T-helper 1 cell treated with Interleukin-12 subunit alpha and Interleukin-12 subunit beta and Interleukin-4 antibody, amounts not matched to agents 30 ng/mL and 1 ng/mL, for 36 hours (primary cell): ENCODE results near the gene LGMN. TPM values are rescaled to one million over a fixed set of nuclear protein-coding genes. Genes with fewer than 3 reads are reported as not detected.

Source experiments
- intact Hi-C: fragments of 100-400 bp; cut with micrococcal nuclease; formaldehyde crosslinking; loops from one replicate; pipeline ENCODE4 v1.15.1; 2024
- total RNA-seq: library from RNA; stranded (reverse); gene quantifications from 2 replicates; pipeline ENCODE4 v1.2.3, GENCODE V29; 2022

LGMN gene
- total RNA-seq, 1 donor from 2014 or later, result 5.9 TPM

DNA sequence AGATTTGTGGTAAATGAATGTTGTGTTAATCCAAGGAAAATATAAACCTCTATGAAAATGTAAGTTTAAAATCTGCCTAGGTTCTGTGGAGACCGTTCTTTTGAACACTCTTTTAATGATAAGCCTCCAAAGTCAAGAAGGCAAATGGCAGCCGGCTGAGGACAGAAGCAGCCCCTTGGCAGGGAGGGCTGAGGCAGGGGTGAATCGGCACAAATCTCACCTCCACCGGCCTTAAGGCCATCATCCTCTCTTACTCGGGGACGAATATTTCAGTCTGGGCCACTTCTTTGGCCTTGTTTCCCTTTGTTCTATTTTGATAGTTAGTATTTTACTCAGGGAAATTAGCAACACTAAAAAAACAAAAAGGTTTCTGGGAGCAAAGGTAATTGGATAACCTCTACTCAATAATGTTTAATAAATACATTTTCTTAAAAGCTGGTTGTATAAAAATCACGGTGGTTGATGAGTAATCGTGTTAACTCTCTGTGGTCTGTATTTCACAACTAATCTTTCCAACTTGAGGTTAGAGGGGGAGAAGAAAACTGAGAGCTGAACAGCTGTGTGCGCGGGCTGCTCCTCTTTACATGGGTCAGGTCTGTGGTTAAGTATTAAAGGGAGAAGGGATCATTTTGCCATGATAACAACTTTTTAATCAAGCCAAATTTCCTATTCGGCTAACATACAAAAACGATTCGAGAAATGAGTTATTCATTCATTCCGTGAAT, 18.6 kb downstream of the LGMN start:
- intact Hi-C loops, result loop anchor here (1.0 to 2.0 kb wide), 2 partner anchors 39 to 45 kb away; no protein-coding TSS in a partner anchor

DNA sequence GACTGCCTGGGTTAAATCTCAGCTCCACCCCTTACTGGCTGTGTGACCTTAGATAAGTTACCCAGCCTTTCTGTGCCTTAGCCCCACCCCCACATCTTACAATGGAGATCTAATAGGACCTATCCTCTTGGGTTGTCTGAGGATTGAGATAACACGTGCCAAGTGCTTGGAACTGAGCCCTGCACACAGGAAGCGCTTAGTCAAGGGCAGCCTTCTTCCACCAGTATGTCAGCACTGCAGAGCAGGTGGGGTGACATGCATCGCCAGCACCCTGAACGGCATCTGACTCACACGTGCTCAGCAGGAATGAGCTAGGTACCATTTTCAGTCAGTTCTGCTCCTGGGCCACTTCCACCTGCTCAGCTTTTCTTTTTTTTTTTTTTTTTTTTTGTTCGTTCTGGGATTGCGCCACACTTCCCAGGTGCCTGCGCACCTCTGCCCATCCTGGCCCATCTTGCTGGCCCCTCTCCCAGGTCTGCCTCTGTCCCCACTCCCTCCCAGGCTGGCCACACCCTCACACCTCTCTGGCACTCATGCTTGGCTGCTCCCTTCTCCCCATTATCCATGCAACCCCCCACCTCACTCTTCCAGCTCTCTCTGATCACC, 19.6 kb downstream of the LGMN start:
- intact Hi-C loops, result no loop called here

GRCh38 chr14:92726933-92727262, 21.5 kb downstream of the LGMN start:
- intact Hi-C loops, result no loop called here

DNA sequence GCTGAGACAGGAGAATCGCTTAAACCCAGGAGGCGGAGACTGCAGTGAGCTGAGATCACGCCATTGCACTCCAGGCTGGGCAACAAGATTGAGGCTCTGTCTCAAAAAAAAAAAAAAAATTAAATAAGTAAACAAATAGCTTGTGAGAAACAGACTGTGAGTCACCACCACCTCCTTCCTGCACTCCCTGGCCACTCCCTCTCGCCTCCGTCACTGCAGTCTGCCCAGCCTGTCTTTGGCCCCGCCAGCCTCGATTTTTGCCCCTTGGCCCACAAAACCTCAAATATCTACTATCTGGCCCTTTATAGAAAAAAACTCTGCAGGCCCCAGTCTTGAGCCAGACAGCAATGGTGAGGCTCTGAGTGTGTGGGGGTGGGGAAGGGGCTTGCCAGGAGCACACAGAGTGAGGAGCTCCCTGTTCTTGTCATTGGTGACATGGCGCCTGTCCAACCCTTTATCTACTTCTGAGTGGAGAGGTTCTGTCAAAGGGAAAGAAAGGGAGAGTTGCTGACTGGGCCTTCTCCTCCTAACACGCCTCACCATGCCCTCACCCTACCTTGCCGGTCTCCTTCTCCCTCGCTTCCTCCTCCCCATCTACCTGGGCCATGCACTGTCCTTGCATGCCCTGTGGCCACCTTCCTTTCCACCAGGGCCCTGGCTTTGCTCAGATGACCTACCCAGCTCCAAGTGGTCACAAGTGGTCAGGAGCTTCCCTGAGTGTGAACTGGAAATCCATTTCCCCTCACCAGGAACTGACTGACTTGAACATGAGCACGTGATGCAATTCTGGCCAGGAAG, 22.1 kb downstream of the LGMN start:
- intact Hi-C loops, result no loop called here

- intact Hi-C loops, result no loop called here
Observed at GRCh38 chr14:92724516-92725340, 23.7 kb downstream of the LGMN start.

- intact Hi-C loops, result no loop called here
Observed at GRCh38 chr14:92719890-92720323, 28.5 kb downstream of the LGMN start.

- intact Hi-C loops, result no loop called here
Observed at GRCh38 chr14:92719421-92719820, 29.0 kb downstream of the LGMN start.

- intact Hi-C loops, result no loop called here
Observed at GRCh38 chr14:92718664-92719063, 29.8 kb downstream of the LGMN start.

GRCh38 chr14:92717571-92718042, 30.8 kb downstream of the LGMN start:
- intact Hi-C loops, result no loop called here

DNA sequence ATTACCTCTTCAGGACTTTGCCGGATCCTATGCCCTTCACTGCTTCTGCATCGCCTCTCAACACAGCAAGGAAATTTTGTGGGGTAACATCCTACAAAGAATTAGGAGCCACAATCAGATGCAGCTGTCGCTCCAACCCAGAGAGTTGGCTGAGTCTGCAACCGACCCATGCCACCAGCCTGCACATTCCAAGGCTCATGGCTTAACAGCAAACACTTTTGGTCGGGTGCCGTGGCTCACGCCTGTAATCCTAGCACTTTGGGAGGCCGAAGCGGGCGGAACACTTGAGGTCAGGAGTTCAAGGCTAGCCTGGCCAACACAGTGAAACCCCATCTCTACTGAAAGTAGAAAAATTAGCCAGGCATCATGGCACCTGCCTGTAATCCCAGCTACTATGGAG, 32.3 kb downstream of the LGMN start:
- intact Hi-C loops, result no loop called here

- intact Hi-C loops, result loop anchor here (1.0 kb wide), 2 partner anchors 33 to 68 kb away; partner anchors contain the start of gene LGMN
Observed at GRCh38 chr14:92714739-92715307, 33.6 kb downstream of the LGMN start.

GRCh38 chr14:92712654-92713051, 35.8 kb downstream of the LGMN start:
- intact Hi-C loops, result no loop called here

DNA sequence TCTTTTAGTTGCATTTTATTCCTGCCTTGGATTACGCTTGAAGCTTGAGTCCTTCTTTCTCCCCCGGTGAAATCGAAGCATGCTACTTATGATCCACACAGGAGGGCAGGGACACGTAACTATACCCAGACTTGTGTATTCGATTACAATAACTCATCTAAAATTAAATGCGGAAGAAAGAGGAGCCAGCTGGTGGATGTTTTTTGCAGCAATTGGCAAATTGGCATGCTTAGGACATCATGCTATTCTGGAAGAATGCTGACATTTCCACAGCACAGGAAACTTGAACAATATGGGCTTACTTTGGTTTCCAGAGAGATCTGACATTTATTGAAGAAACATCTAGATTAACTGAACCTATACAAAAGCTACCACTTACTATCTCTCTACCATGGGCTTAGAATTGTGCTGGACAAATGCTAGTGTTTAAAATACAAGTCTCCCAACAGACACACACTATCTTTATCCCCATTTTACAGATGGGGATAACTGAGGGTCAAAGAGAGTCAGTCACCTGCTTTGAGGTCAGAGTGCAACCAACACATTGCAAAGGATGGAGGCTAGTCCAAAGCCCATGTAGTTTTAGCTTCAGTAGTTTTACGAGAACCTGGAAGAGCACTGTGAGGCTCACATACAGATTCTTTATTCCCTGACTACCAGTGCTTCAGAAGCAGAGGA, 36.3 kb downstream of the LGMN start:
- intact Hi-C loops, result no loop called here

DNA sequence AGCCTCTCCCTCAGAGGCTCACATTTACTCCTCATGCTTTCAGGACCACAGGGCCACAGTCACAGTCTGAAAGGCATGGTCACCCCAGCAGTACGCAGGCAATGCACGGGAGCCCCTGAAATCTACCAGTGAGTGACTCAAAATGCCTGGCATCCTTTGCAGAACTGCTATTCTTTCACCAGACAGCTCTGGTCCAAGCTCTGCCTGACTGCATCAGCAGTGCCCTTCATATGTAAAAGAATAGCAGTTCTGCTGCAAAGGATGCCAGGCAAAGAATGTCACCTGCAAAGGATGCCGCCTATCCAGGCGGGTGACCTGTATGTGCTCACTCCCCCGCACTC, 38.5 kb downstream of the LGMN start:
- intact Hi-C loops, result no loop called here

GRCh38 chr14:92709340-92710000, 39.0 kb downstream of the LGMN start:
- intact Hi-C loops, result no loop called here

- intact Hi-C loops, result no loop called here
Observed at GRCh38 chr14:92706386-92706785, 42.0 kb downstream of the LGMN start.

- intact Hi-C loops, result no loop called here
Observed at GRCh38 chr14:92704821-92705220, 43.6 kb downstream of the LGMN start.

DNA sequence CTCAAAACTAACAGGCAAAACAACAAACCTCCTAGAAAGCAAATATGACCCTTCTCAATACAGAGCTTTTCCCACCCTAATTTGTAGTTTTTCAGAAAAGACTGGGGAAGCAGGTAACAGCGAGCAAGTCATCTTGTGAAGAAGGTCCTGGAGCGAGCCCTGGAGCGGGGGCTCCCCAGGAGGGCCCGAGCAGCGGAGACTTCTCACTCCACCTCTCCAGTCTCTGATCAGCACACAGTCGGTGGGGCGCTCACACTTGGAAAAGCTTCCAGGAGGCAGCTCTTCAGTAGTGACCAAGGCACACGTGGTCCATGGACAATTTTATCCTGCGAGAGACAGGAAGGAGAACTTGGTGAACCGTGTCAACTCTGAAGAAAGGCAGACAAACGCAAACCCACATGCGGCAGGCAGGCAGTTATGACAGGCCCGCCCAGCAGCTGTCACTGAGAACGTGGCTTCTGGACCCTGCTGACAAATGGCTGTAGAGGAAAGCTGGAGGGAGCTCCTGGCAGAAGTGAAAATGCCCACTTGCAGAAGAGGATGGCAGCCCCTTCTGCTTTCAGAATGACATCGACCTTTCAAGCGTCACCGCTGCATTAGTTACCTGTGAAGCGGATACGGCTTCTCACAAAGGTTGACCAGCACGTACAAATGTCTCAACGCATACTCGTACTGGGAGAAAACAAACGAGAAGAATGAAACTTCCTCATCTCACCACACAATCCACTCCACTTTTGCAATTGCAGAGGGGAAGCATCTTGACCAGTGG, 44.2 kb downstream of the LGMN start:
- intact Hi-C loops, result no loop called here

DNA sequence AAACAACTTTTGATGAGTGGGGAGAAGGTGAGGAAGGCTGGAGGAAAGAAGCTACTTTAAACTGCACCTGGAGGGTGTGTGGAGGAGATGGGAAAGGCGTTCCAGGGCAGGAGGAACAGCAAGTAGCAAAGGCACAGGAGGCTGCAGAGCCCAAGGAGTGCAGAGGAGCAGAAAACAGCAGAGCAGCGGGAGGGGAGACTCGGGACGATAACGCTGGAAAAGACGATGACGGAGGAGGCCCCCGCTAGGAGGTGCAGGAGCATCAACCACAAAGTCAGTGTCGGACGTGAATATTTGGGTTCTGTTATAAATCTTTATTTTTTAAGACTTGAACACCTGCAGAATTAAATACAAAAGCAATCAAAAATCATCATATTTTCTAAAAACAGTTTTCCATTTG, 44.9 kb downstream of the LGMN start:
- intact Hi-C loops, result no loop called here
